Esophagus muscularis mucosa (tissue), 4 donors: ENCODE results near the gene EYA4.

Experiments used
- CTCF ChIP-seq, 3 experiments: fragments of 200-600 bp in 2 of 3; fragments of 450-650 bp in 1 of 3; sonication (generic) in 2 of 3; IDR thresholded peaks; one replicate each; pipeline ENCODE4 v1.5.1; 2017 to 2019; ENCODE audit warnings: antibody characterized with exemption in 3 of 3, mild to moderate bottlenecking in 2 of 3, moderate library complexity in 1 of 3
- EP300 ChIP-seq: sonication (generic); formaldehyde crosslinking; IDR thresholded peaks from one replicate; pipeline ENCODE4 v1.6.1; 2017; ENCODE audit warnings: antibody characterized with exemption
- POLR2AphosphoS5 ChIP-seq, 2 donors: sonication (generic); formaldehyde crosslinking; IDR thresholded peaks; one replicate each; pipeline ENCODE4 v1.6.1; 2017; ENCODE audit warnings: antibody characterized with exemption in 2 of 2

- TF ChIP-seq CTCF (IDR thresholded peaks at IDR 0.05) (no peak), EP300 (no peak), POLR2AphosphoS5 (IDR thresholded peaks at IDR 0.05) (no peak)
These were observed 189.9 kb downstream of the EYA4 start for GRCh38 chr6:133431031-133431430.
